Measurements from ENCODE around the gene PLCG2.

PLCG2 gene

GRCh38 chr16:81913222-81913621 is 134.1 kb downstream of the PLCG2 start:
- POLR2A ChIA-PET = no interaction called here
- no peak for DNase-seq (ENCODE audit: extremely low spot score)
- CTCF ChIA-PET = no interaction called here
- TF ChIP-seq CTCF (IDR thresholded peaks at IDR 0.05; ENCODE audit: control extremely low read depth, extremely low read depth, low read depth, missing control alignments) = no peak

GRCh38 chr16:81917375-81917774 is 138.3 kb downstream of the PLCG2 start:
- no peak for DNase-seq (ENCODE audit: extremely low spot score)
- TF ChIP-seq CTCF (IDR thresholded peaks at IDR 0.05; ENCODE audit: control extremely low read depth, extremely low read depth, low read depth, missing control alignments) = no peak
- CTCF ChIA-PET = no interaction called here
- POLR2A ChIA-PET = no interaction called here

DNA sequence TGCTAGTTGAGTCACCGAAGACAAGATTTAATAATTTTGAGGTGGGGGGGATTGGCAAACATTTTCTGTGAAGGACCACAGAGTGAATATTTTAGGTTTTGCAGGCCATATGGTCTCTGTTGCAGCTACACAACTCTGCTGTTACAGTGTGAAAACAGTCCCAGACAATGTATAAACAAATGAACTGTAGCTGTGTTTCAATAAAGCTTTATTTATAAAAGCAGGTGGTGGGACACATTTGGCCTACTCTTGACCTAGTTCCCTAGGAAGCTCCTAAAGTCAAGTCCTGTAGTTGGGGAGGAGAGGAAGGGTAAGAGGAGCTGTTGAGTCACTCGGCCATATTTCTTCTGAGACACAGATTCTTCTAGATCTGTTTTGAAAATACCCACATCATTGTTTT is 139.8 kb downstream of the PLCG2 start:
- ChIA-PET POLR2A (interaction anchor here (0.5 kb wide), 1 partner anchor 12 kb away, joined by 5 read pairs; no protein-coding TSS in a partner anchor), CTCF (interaction anchor here (0.6 to 1.0 kb wide), 2 partner anchors 33 to 45 kb away, joined by 3 read pairs; no protein-coding TSS in a partner anchor)
- TF ChIP-seq CTCF (IDR thresholded peaks at IDR 0.05; ENCODE audit: control extremely low read depth, extremely low read depth, low read depth, missing control alignments) = no peak
- DNase-seq (ENCODE audit: extremely low spot score) = no peak

DNA sequence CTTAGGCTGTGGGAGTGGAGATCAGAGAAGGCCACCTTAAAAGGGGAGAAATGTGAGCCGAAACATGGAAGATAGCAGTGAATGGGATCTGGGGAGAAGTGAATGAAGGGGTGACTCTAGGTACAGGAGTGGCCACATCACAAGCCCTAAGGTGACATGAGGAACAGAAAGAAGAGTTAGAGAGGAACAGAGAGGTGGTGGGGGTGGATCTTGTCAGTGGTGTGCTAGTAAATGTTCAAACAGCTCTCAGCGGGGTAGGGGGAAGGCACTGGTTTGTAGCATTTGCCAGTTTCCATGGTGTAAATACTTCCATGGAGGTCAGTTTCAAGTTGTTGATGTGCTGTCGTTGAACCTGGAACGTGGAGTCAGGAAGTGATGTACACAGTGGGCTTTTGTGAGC is 141.4 kb downstream of the PLCG2 start:
- ChIA-PET POLR2A (no interaction called here), CTCF (no interaction called here)
- no peak for DNase-seq (ENCODE audit: extremely low spot score)
- no peak for TF ChIP-seq CTCF (IDR thresholded peaks at IDR 0.05; ENCODE audit: control extremely low read depth, extremely low read depth, low read depth, missing control alignments)

GRCh38 chr16:81921085-81921814 is 142.2 kb downstream of the PLCG2 start:
- ChIA-PET CTCF (interaction anchor here (0.7 to 2.2 kb wide), 2 partner anchors 12 to 19 kb away, joined by 3 to 8 read pairs; no protein-coding TSS in a partner anchor), POLR2A (no interaction called here)
- no peak for DNase-seq (ENCODE audit: extremely low spot score)
- no peak for TF ChIP-seq CTCF (IDR thresholded peaks at IDR 0.05; ENCODE audit: control extremely low read depth, extremely low read depth, low read depth, missing control alignments)

GRCh38 chr16:81921843-81922584 is 142.9 kb downstream of the PLCG2 start:
- POLR2A ChIA-PET = no interaction called here
- CTCF ChIA-PET = interaction anchor here (0.7 to 2.2 kb wide), 2 partner anchors 11 to 20 kb away, joined by 3 to 8 read pairs; no protein-coding TSS in a partner anchor
- no peak for DNase-seq (ENCODE audit: extremely low spot score)
- no peak for TF ChIP-seq CTCF (IDR thresholded peaks at IDR 0.05; ENCODE audit: control extremely low read depth, extremely low read depth, low read depth, missing control alignments)
